Parathyroid adenoma (tissue), 2 donors: ENCODE measurements around the gene PLAC9.

Source experiments
- H2AFZ ChIP-seq: fragments of 300-600 bp; sonication (generic); one replicate; pipeline ENCODE4 v1.7.0; 2017; ENCODE audit warnings: antibody characterized with exemption, mild to moderate bottlenecking
- H3K27ac ChIP-seq: fragments of 300-600 bp; sonication (generic); one replicate; pipeline ENCODE4 v1.7.0; 2017
- H3K27me3 ChIP-seq: fragments of 300-600 bp; sonication (generic); one replicate; pipeline ENCODE4 v1.7.0; 2017; ENCODE audit warnings: low read length; ENCODE audit not compliant: control insufficient read depth, insufficient read depth
- H3K36me3 ChIP-seq: fragments of 300-600 bp; sonication (generic); one replicate; pipeline ENCODE4 v1.7.0; 2017; ENCODE audit warnings: low read length; ENCODE audit not compliant: control insufficient read depth, insufficient read depth
- H3K4me1 ChIP-seq: fragments of 300-600 bp; sonication (generic); one replicate; pipeline ENCODE4 v1.7.0; 2017; ENCODE audit warnings: control low read depth
- H3K4me2 ChIP-seq: fragments of 300-600 bp; sonication (generic); one replicate; pipeline ENCODE4 v1.7.0; 2017; ENCODE audit warnings: low read length
- H3K4me3 ChIP-seq: fragments of 300-600 bp; sonication (generic); one replicate; pipeline ENCODE4 v1.7.0; 2017; ENCODE audit warnings: low read depth, low read length
- H3K79me2 ChIP-seq: fragments of 300-600 bp; sonication (generic); one replicate; pipeline ENCODE4 v1.7.0; 2017; ENCODE audit warnings: control low read depth
- H3K9ac ChIP-seq: fragments of 300-600 bp; sonication (generic); one replicate; pipeline ENCODE4 v1.7.0; 2017; ENCODE audit warnings: mild to moderate bottlenecking
- H3K9me3 ChIP-seq: fragments of 300-600 bp; sonication (generic); one replicate; pipeline ENCODE4 v1.7.0; 2017; ENCODE audit warnings: low read length; ENCODE audit not compliant: control insufficient read depth
- CTCF ChIP-seq: fragments of 300-600 bp; sonication (generic); IDR thresholded peaks from one replicate; pipeline ENCODE4 v1.7.0; 2017; ENCODE audit warnings: antibody characterized with exemption, mild to moderate bottlenecking
- donor health status: primary hyperparathyroidism.

The PLAC9 gene

GRCh38 chr10:80137031-80137862, 4.7 kb downstream of the PLAC9 start:
- no peaks in the 10 kb centered on the region for H3K9me3 ChIP-seq
- H3K36me3 ChIP-seq, result no peaks in the 10 kb centered on the region
- no peaks in the 10 kb centered on the region for H3K79me2 ChIP-seq
- no peak overlapping the region for H3K4me3 ChIP-seq
- no peak overlapping the region for H3K27ac ChIP-seq
- no peak for TF ChIP-seq CTCF
- peaks cover 4% of the 10 kb centered on the region for H3K4me1 ChIP-seq
- H2AFZ ChIP-seq, result no peak overlapping the region
- no peak overlapping the region for H3K4me2 ChIP-seq
- no peaks in the 10 kb centered on the region for H3K27me3 ChIP-seq
- H3K9ac ChIP-seq, result no peak overlapping the region

GRCh38 chr10:80137920-80138319, 5.4 kb downstream of the PLAC9 start:
- no peak overlapping the region for H3K27ac ChIP-seq
- H3K27me3 ChIP-seq, result no peaks in the 10 kb centered on the region
- H3K79me2 ChIP-seq, result no peaks in the 10 kb centered on the region
- peaks cover 4% of the 10 kb centered on the region for H3K4me1 ChIP-seq
- H3K36me3 ChIP-seq, result no peaks in the 10 kb centered on the region
- peak overlapping the region; percentile 11 for H3K4me2 ChIP-seq
- H2AFZ ChIP-seq, result no peak overlapping the region
- H3K9me3 ChIP-seq, result no peaks in the 10 kb centered on the region
- TF ChIP-seq CTCF, result no peak
- no peak overlapping the region for H3K9ac ChIP-seq
- H3K4me3 ChIP-seq, result no peak overlapping the region

- no peaks in the 10 kb centered on the region for H3K79me2 ChIP-seq
- no peak overlapping the region for H2AFZ ChIP-seq
- H3K4me2 ChIP-seq, result no peak overlapping the region
- H3K9ac ChIP-seq, result no peak overlapping the region
- no peak for TF ChIP-seq CTCF
- no peaks in the 10 kb centered on the region for H3K36me3 ChIP-seq
- no peak overlapping the region for H3K4me3 ChIP-seq
- H3K27me3 ChIP-seq, result no peaks in the 10 kb centered on the region
- no peak overlapping the region for H3K27ac ChIP-seq
- H3K4me1 ChIP-seq, result peaks cover 8% of the 10 kb centered on the region
- H3K9me3 ChIP-seq, result no peaks in the 10 kb centered on the region
These were observed 6.7 kb downstream of the PLAC9 start for GRCh38 chr10:80139265-80139664.

- Histone ChIP-seq H3K36me3 (no peaks in the 10 kb centered on the region), H3K4me2 (no peak overlapping the region), H3K9me3 (no peaks in the 10 kb centered on the region), H3K27me3 (no peaks in the 10 kb centered on the region), H2AFZ (no peak overlapping the region), H3K4me1 (peaks cover 11% of the 10 kb centered on the region), H3K4me3 (no peak overlapping the region), H3K79me2 (no peaks in the 10 kb centered on the region), H3K27ac (no peak overlapping the region), H3K9ac (no peak overlapping the region)
- TF ChIP-seq CTCF, result no peak
These were observed 7.7 kb downstream of the PLAC9 start for GRCh38 chr10:80140251-80140650.
